DOHH2 (cell line): ENCODE data around the gene TPP1.

Source experiments
- CTCF ChIP-seq: fragments of 200-600 bp; sonication (generic); IDR thresholded peaks from one replicate; pipeline ENCODE4 v1.5.1; 2014; ENCODE audit warnings: antibody characterized with exemption, mild to moderate bottlenecking, low read depth, low read length; ENCODE audit not compliant: poor library complexity, severe bottlenecking
- EZH2phosphoT487 ChIP-seq: fragments of 200-600 bp; sonication (generic); IDR thresholded peaks from 2 replicates; pipeline ENCODE4 v1.6.1; 2017; ENCODE audit warnings: borderline replicate concordance, mild to moderate bottlenecking, antibody characterized with exemption, low read length, moderate library complexity, mixed read lengths

DNA sequence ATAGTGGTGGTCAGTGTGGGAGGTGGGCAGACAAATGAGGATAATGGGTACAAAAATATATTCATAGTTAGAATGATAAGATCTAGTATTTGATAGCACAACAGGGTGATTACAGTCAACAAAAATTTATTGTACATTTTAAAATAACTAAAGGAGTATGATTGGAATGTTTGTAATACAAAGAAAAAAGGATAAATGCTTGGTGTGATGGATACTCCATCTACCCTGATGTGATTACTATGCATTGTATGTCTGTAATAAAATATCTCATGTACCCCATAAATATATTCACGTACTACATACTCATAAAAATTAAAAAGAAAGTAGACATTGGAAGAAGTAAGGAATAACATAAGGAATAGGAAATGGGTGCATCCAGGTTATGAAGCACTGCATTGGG, 31.2 kb downstream of the TPP1 start:
- no peak for TF ChIP-seq CTCF
- TF ChIP-seq EZH2phosphoT487 = no peak
